Activated CD8-positive, alpha-beta T cell treated with anti-CD3 and anti-CD28 coated beads for 36 hours (primary cell): Measurements from ENCODE around the gene ATP5F1A. TPM values are rescaled to one million over a fixed set of nuclear protein-coding genes. Genes with fewer than 3 reads are reported as not detected.

Experiments
- ATAC-seq: fragments of 200-7000 bp; cut with Tn5 transposase; one replicate; pipeline ENCODE4 v1.10.0; 2021; ENCODE audit warnings: mild to moderate bottlenecking, moderate library complexity
- CTCF ChIA-PET: fragments of 350-600 bp; sonication (Branson Sonifier 250); formaldehyde crosslinking; loops from one replicate; lab custom pipeline; 2021; ENCODE audit warnings: antibody characterized with exemption; lab: Charles Lee
- POLR2A ChIA-PET: fragments of 350-600 bp; sonication (Branson Sonifier 250); formaldehyde crosslinking; loops from one replicate; lab custom pipeline; 2021; ENCODE audit warnings: antibody characterized with exemption; lab: Charles Lee
- DNase-seq: peaks from one replicate; pipeline ENCODE4 v3.0.0-alpha.2; 2020
- H3K27ac Mint-ChIP-seq: one replicate; pipeline ENCODE4 v1.8.0; 2021; ENCODE audit warnings: mild to moderate bottlenecking, mixed read lengths
- H3K27me3 Mint-ChIP-seq: one replicate; pipeline ENCODE4 v1.8.0; 2021; ENCODE audit warnings: mixed read lengths
- H3K36me3 Mint-ChIP-seq: one replicate; pipeline ENCODE4 v1.8.0; 2021; ENCODE audit warnings: low read depth, mixed read lengths
- H3K4me1 Mint-ChIP-seq: one replicate; pipeline ENCODE4 v1.8.0; 2021; ENCODE audit warnings: low read depth, mixed read lengths
- H3K4me3 Mint-ChIP-seq: one replicate; pipeline ENCODE4 v1.8.0; 2021; ENCODE audit warnings: mild to moderate bottlenecking, moderate library complexity, mixed read lengths
- H3K9me3 Mint-ChIP-seq: one replicate; pipeline ENCODE4 v1.8.0; 2021; ENCODE audit warnings: mixed read lengths
- intact Hi-C: fragments of 100-400 bp; cut with micrococcal nuclease; formaldehyde crosslinking; loops from one replicate; pipeline ENCODE4 v1.10.0; 2022
- total RNA-seq, 2 experiments: library from RNA; stranded (reverse); gene quantifications; one replicate each; pipeline ENCODE4 v1.2.3, GENCODE V29; 2021
- TF ChIP-seq, protein P1 (sequence below): fragments of 200-600 bp; IDR thresholded peaks from one replicate; pipeline ENCODE4 v1.8.0; 2022; ENCODE audit warnings: antibody characterized with exemption, mild to moderate bottlenecking

The ATP5F1A gene
- total RNA-seq, 2 experiments from 2014 or later: 476 to 489 TPM

DNA sequence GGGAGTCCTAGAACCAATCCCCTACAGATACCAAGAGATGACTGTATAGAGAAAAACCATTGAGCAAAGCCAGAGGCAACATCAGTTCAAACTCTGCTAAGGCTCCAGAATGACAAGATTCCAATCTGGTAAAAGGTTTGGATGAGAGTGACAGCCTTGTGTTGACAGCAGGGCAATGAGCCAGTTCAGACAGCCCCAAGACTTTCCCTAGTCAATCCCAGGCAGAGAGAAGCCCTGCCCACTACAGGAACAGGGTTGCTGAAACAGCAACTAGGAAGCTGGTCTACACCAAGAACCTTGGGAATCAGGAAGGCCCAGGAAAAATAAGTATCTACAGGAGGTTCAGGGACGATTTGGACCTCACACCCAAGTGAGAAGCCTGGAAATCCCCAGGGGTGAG lies 29.3 kb downstream of the ATP5F1A start:
- DNase-seq (no peak), ATAC-seq (no peak)
- Mint-ChIP-seq H3K9me3 (peaks cover 1% of the 10 kb centered on the region), H3K4me1 (peaks cover 43% of the 10 kb centered on the region), H3K4me3 (no peak overlapping the region), H3K36me3 (peaks cover 9% of the 10 kb centered on the region), H3K27me3 (no peaks in the 10 kb centered on the region), H3K27ac (no peak overlapping the region)
- intact Hi-C loops: no loop called here
- TF ChIP-seq, protein P1, sequence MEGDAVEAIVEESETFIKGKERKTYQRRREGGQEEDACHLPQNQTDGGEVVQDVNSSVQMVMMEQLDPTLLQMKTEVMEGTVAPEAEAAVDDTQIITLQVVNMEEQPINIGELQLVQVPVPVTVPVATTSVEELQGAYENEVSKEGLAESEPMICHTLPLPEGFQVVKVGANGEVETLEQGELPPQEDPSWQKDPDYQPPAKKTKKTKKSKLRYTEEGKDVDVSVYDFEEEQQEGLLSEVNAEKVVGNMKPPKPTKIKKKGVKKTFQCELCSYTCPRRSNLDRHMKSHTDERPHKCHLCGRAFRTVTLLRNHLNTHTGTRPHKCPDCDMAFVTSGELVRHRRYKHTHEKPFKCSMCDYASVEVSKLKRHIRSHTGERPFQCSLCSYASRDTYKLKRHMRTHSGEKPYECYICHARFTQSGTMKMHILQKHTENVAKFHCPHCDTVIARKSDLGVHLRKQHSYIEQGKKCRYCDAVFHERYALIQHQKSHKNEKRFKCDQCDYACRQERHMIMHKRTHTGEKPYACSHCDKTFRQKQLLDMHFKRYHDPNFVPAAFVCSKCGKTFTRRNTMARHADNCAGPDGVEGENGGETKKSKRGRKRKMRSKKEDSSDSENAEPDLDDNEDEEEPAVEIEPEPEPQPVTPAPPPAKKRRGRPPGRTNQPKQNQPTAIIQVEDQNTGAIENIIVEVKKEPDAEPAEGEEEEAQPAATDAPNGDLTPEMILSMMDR: no peak
- POLR2A ChIA-PET: interaction anchor here (1.8 kb wide), 1 partner anchor 13 kb away, joined by 5 read pairs; no protein-coding TSS in a partner anchor
- CTCF ChIA-PET: interaction anchor here (0.9 to 1.5 kb wide), 2 partner anchors 93 to 95 kb away, joined by 3 to 5 read pairs; no protein-coding TSS in a partner anchor

DNA sequence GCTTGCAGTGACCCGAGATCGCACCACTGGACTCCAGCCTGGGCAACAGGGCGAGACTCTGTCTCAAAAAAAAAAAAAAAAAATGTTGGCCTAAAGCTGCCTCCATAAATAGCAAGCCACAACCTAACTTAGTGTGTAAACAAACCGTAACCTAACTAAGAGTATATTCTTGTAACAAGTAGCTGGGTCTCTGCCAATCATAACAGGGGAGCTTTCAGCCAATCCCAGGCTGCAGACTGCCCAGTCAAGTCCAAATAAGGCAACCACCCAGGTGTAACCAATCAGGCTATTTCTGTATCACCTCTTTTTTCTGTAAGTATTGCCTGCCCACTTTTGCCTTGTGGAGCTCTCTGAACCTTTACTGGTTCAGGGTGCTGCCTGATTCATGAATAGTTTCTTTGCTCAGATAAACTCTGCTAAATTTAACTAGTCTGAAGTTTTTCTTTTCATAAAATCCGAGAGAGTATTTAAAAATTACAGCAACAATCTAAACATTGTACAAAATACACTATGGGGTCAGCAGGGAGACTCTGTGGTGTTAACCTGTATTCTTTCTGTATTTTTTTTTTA lies 30.6 kb downstream of the ATP5F1A start:
- CTCF ChIA-PET: no interaction called here
- POLR2A ChIA-PET: no interaction called here
- H3K4me1 Mint-ChIP-seq: peaks cover 34% of the 10 kb centered on the region

DNA sequence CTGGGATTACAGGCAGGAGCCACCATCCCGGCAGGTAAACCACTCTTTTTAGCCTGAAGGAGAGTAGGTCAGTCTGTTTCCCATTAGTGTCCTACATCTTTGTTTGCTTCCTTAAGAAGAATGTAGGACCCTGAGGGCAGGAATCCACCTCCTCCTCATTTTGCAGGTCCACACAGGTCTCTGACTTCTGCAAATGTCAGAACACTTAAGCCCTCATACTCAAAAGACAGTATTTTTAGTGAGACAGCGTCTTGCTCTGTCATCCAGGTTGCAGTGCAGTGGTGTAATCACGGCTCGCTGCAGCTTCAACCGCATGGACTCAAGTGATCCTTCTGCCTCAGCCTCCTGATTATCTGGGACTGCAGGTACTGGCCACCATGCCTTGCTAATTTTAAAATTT lies 35.3 kb downstream of the ATP5F1A start:
- H3K4me1 Mint-ChIP-seq: peaks cover 18% of the 10 kb centered on the region
- intact Hi-C loops: no loop called here
- TF ChIP-seq, protein P1: no peak
- H3K36me3 Mint-ChIP-seq: peaks cover 1% of the 10 kb centered on the region
- CTCF ChIA-PET: no interaction called here
- ATAC-seq (no peak), DNase-seq (no peak)
- H3K9me3 Mint-ChIP-seq: peaks cover 1% of the 10 kb centered on the region
- no peaks in the 10 kb centered on the region for H3K27me3 Mint-ChIP-seq
- H3K27ac Mint-ChIP-seq: no peak overlapping the region
- POLR2A ChIA-PET: no interaction called here
- H3K4me3 Mint-ChIP-seq: no peak overlapping the region

More for the DNA sequence above, 30.6 kb downstream of the ATP5F1A start:
- Mint-ChIP-seq H3K9me3 (peaks cover 1% of the 10 kb centered on the region), H3K27ac (no peak overlapping the region), H3K4me3 (no peak overlapping the region), H3K36me3 (peaks cover 9% of the 10 kb centered on the region), H3K27me3 (no peaks in the 10 kb centered on the region)
- no peak for ATAC-seq
- no peak for DNase-seq
- TF ChIP-seq, protein P1: no peak
- intact Hi-C loops: no loop called here

DNA sequence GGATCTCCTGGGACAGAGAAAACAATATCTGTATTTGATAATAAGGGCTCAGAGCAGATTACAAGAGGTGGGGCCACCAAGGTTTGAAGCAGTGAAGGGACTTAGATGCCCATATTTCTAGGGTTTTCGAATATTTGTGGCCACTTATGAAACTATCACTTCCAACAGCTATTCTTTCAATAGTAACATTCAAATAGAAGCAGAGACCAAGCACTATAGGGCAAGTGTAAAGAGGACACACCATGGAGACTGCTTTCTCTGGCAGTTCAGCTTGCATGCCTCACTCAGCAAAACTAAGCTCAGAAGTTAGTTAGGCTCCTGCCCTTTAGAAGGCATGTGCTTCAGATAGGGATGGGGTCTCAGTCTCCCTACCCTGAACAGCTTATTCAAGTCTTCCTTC lies 36.3 kb downstream of the ATP5F1A start:
- H3K27ac Mint-ChIP-seq: no peak overlapping the region
- H3K9me3 Mint-ChIP-seq: no peaks in the 10 kb centered on the region
- no peaks in the 10 kb centered on the region for H3K27me3 Mint-ChIP-seq
- DNase-seq (no peak), ATAC-seq (no peak)
- intact Hi-C loops: no loop called here
- ChIA-PET POLR2A (interaction anchor here (1.2 to 1.3 kb wide), 3 partner anchors 9 to 20 kb away, joined by 3 to 4 read pairs (median 4); partner anchors contain the start of gene PSTPIP2), CTCF (interaction anchor here (1.0 to 2.5 kb wide), 5 partner anchors 9 to 129 kb away, joined by 3 to 15 read pairs (median 3); no protein-coding TSS in a partner anchor)
- H3K4me3 Mint-ChIP-seq: no peak overlapping the region
- TF ChIP-seq, protein P1: no peak
- H3K4me1 Mint-ChIP-seq: peaks cover 18% of the 10 kb centered on the region
- H3K36me3 Mint-ChIP-seq: no peaks in the 10 kb centered on the region

DNA sequence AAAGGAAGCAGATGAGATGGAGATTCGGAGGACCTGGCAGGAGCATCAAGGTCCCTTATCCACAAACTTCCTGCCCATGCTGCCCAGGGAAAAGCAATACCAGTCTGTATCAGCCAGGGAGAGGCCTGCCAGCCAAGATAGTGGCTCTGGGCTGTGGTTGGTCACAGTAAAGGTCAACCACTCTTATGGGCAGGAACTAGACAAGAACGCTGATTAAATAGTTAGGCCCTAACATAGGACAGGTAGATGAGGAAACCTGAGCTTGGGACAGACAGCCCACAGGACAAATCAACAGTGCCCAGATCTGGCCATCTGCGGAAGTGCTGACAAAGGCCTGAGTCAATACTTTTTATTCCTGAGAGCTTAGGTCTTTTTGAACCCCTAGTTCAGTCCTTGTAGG lies 36.7 kb downstream of the ATP5F1A start:
- no peaks in the 10 kb centered on the region for H3K9me3 Mint-ChIP-seq
- no peak for ATAC-seq
- no peak for DNase-seq
- TF ChIP-seq, protein P1: no peak
- POLR2A ChIA-PET: interaction anchor here (0.6 to 1.3 kb wide), 4 partner anchors 10 to 324 kb away, joined by 3 to 4 read pairs (median 4); partner anchors contain the start of gene PSTPIP2
- intact Hi-C loops: no loop called here
- CTCF ChIA-PET: interaction anchor here (1.0 to 2.5 kb wide), 5 partner anchors 10 to 129 kb away, joined by 3 to 15 read pairs (median 3); no protein-coding TSS in a partner anchor
- H3K27ac Mint-ChIP-seq: no peak overlapping the region
- H3K36me3 Mint-ChIP-seq: no peaks in the 10 kb centered on the region
- H3K4me3 Mint-ChIP-seq: no peak overlapping the region
- peaks cover 19% of the 10 kb centered on the region for H3K4me1 Mint-ChIP-seq
- H3K27me3 Mint-ChIP-seq: no peaks in the 10 kb centered on the region
